AML-193 (cell line): ENCODE results near the gene PEA15.
A peak's percentile ranks its signal among the peaks of the same experiment; 100 is the strongest.

Experiments used
- DNase-seq, 2 experiments: peaks; one replicate each; lab custom pipeline; 2025; lab: John Stamatoyannopoulos, UW

The PEA15 gene, protein sequence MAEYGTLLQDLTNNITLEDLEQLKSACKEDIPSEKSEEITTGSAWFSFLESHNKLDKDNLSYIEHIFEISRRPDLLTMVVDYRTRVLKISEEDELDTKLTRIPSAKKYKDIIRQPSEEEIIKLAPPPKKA

GRCh38 chr1:160205242-160206035, at the start of gene PEA15:
Gene PEA15 (plus strand): TSS chr1:160205384. CDS start chr1:160211545, 6,161 bp downstream.
- peak in 1 of 2 experiments; percentile 20 for DNase-seq

DNA sequence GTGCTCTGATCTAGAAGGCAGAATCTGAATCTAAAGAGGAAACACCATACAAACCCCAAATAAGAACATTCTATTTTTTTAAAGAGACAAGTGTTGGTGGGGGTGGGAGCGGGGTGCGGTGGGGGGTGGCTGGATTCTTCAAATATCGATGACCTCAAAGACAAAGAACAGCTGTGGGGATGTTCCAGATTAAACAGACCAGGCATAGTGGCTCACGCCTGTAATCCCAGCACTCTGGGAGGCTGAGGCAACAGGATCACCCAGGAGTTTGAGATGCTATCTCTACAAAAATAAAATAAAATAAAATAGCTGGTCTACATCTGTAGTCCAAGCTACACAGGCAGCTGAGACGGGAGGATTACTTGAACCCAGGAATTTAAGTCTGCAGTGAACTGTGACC, 48.8 kb upstream of the PEA15 start:
- DNase-seq, result no peak

DNA sequence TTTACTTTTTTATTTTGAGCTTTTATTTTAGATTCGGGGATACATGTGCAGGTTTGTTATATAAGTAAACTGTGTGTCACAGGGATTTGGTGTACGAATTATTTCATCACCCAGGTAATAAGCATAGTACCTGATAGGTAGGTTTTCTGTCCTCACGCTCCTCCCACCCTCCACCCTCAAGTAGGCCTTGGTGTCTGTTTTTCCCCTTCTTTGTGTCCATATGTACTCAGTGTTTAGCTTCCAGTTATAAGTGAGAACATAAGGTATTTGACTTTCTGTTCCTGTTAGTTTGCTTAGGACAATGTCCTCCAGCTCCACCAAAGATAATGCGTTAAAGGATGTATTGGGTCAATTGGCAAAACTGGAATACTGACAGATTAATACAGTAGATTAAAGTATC, 48.0 kb upstream of the PEA15 start:
- DNase-seq, result no peak

DNA sequence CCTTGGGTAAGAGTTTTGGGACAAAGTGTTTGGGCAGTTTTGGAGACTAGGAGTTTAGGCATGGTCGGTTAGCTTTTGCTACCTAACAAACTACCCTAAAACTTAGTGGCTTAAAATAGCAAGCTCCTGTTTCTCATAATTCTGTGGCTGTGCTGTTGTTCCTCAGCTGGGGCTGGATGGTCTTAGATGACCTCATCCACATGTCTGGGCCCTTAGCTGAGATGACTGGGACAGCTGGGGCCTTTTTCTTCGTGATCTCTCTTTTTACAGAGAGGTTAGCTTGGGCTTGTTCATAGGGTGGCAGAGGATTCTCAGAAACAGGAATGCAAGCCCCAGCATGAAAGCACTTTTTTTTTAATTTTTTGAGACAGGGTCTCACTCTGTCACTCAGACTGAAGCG, 47.2 kb upstream of the PEA15 start:
- DNase-seq, result no peak

GRCh38 chr1:160158534-160158933, 46.6 kb upstream of the PEA15 start:
- no peak for DNase-seq

DNA sequence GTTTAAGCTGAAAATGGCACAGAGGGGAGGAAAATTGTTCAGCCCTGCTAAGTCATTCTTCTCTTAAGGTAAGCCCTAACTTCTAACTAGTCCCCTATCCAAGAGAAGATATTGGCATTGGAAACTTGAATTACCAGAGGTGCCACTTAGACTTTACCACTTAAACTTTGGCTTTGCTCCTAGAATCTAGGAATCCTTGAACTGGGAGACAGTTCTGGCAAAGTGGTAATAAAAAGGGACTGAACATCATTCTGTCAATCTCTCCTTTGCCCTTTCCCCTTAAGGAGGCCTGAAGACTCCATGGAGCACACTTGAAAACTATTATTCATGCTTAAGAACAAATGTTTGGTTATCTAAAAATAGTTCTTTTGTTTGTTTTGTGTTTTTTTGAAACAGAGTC, 45.3 kb upstream of the PEA15 start:
- no peak for DNase-seq

DNA sequence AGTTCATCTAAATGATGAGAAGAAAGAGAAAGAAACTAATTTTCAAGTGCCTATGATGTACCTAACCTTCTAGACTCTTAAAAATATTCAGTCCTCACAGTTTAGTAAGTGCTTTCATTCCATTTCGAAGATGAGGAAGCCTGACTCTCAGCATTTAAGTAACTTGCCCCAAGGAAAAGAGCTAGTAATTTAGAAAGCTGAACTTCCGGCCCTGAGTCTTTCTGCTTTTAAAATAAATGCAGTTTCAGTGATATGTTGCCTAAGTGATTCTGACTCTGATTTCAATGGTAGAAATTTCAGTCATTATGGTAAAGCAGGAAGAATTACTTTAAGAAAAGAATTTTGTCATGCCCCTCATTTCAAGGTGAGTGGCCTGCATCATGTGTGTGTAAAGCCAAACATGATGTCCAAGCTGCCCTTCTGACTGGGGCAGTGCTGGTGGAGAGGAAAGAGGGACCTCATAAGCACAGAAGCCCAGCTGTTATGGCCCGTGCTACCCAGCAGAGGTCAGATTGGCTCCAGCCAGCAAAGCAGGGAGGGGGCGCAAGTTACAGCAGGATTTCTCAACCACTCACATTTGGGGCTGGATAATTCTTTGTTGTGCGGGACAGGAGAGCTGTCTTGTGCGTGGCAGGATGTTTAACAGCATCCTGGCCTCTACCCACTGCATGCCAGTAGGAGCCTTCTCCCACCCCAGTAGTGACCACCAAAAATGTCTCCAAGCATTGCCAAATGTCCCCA, 43.0 kb upstream of the PEA15 start:
- DNase-seq, result peak; percentile 44 to 52

- no peak for DNase-seq
These were observed 42.3 kb upstream of the PEA15 start for GRCh38 chr1:160162931-160163330.

DNA sequence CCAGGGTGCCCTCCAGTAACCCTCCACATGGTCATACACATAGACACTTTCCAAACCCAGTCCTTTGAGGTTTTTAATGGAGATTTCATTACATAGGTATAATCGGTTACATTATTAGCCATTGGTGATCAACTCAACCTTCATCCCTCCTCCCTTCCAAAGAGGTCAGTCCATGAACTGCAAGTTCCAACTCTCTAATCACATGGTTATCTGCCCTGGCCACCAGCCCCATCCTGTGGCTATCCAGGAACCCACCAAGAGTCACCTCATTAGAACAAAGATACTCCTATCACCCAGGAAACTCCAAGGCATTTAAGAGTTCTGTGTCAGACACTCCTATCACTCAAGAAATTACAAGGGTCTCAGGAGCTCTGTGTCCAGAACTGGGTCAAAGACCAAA, 41.6 kb upstream of the PEA15 start:
- DNase-seq, result no peak

DNA sequence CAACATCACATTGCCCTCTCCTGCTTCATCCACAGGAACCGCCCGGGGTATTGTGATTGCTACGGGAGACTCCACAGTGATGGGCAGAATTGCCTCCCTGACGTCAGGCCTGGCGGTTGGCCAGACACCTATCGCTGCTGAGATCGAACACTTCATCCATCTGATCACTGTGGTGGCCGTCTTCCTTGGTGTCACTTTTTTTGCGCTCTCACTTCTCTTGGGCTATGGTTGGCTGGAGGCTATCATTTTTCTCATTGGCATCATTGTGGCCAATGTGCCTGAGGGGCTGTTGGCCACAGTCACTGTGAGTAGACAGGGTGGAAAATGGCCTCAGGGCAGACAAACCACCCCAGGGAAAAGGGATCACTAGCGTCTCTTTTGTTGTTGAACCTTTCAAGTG, 41.1 kb upstream of the PEA15 start:
- DNase-seq, result no peak

DNA sequence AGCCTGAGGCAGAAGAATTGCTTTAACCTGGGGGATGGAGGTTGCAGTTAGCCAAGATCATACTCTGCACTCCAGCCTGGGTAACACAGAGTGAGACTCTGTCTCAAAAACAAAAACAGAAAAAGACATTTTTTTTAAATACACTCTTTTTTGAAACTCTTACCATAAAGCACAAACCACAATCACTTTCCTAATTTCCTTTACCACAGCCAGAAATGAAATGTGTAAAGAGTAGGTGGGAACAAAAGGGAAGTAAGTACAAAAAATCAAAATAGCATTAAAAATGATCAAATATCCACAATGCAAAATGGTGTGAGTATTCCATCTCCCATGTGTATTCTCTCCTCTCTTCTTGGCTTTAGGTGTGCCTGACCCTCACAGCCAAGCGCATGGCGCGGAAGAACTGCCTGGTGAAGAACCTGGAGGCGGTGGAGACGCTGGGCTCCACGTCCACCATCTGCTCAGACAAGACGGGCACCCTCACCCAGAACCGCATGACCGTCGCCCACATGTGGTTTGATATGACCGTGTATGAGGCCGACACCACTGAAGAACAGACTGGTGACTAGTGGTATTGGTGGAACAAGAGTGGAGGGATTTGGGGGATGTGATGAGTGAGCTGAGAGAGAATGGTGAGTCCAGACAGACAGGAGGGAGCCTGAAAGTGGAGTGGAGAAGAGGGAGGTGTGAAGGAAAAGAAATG, 38.9 kb upstream of the PEA15 start:
- peak; percentile 47 to 50 for DNase-seq

GRCh38 chr1:160167056-160167455, 38.1 kb upstream of the PEA15 start:
- no peak for DNase-seq

DNA sequence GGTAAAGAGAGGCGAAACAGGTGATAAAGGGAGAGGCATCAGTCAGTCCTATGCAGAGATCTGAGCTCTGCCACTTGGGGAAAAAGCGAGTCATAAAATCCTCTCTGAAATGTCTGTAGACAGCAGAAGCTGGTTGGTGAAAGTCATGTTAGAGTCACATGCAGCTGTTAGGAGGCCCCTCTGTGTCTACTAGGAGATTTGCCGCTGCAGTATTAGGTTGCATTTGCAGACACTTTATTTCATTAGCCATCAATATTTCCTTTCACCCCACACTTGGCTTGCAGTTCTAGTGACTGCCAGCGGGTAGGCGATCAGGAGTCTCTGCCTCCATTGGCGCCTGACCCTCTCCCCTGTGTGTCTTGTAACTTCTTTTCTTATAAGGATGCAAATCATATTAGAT, 37.6 kb upstream of the PEA15 start:
- no peak for DNase-seq

GRCh38 chr1:160168016-160168415, 37.2 kb upstream of the PEA15 start:
- no peak for DNase-seq

DNA sequence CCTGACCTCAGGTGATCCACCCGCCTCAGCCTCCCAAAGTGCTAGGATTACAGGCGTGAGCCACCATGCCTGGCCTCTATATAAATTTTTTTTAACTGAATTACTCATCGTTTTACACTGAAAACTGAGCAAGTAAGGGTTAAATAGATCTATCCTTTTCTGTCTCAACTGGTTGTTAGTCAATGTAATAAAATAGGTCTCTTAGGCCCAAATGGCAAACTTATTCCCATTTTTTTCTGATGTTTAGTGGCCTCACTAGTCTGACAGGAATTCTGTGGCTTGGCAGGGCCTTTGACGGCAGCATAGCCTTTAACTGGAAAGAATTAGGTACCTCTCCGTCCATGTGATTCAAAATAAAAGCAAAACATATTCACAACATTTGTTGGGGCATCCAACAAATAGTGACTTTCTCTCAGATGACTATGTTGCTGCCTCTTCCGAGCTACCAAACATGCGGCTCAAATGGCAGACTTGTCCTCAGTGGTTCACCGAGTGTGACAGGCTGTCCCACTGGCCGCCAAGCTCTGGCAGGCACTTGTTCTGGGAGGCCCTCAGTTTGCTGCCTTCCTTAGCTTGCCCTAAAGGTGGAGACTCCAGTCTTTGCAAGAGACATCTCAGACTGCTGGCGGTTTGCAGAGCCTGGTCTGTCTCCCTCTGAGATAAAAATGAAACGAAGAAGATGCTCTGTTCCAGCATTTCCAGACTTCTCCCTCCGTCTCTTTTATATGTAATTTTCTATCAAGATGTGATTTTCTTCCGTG, 36.4 kb upstream of the PEA15 start:
- DNase-seq, result no peak

DNA sequence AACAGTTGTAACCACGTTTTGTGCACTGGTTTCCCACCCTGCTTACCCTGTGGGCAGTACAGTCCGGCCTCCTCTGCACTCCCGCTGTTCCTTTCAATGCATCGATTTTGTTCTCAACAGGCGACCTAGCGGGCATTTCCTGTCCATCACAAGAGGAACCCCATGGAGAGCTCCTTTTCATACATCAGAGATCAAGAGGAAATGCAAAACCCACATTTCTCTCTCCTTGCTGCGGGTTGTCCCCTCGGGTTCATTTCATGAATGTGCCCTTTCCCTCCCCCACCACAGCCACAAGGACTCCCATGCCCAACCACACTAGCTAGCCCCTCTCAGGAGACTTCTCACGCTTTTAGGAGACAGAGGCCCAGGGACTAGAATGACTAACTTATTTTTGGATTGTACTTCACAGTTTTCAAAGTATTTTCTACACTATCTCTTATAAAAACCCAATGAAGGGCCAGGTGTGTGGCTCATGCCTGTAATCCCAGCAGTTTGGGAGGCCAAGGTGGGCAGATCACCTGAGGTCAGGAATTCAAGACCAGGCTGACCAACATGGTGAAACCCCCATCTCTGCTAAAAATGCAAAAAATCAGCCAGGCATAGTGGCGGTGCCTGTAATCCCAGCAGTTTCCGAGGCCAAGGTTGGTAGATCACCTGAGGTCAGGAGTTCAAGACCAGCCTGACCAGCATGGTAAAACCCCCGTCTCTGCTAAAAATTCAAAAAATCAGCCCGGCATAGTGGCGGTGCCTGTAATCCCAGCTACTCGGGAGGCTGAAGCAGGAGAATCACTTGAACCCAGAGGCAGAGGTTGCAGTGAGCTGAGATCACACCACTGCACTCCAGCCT, 35.4 kb upstream of the PEA15 start:
- peak; percentile 41 to 45 for DNase-seq

- no peak for DNase-seq
These were observed 33.8 kb upstream of the PEA15 start for GRCh38 chr1:160171354-160171753.

DNA sequence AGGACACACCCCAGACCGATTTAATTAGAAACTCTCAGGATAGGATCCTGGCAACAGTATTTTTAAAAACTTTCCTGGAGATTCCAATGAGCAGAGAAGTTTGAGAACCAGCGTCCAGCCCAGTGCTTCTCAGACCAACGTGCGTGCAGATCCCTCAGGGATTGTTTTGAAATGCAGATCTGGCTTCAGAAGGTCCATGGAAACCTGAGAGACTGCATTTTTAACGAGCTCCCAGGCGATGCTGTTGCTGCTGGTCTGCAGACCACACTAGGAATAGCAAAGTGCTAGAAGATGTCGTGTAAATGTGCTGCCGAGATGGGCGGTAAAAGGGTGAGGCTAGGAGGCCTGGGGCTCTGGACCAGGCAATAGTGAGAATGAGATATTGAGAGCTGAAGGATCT, 33.2 kb upstream of the PEA15 start:
- DNase-seq, result no peak

DNA sequence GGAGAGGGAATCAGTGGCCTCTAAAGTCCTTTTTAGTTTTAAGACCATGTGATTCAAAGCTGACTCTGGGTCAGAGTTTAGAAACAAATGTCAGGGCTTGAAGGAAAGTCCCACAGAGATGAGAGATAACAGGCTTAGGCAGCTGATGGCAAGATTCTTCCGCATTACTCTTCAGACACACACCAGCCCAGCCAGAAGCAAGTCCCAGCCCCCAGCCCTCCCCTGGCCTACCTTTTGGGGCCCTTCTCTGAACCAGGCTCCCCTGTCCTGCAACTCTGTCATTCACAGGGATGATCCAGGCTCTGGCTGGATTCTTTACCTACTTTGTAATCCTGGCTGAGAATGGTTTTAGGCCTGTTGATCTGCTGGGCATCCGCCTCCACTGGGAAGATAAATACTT, 28.0 kb upstream of the PEA15 start:
- no peak for DNase-seq

GRCh38 chr1:160177667-160178066, 27.5 kb upstream of the PEA15 start:
- no peak for DNase-seq

GRCh38 chr1:160178731-160179130, 26.5 kb upstream of the PEA15 start:
- no peak for DNase-seq
